Gastroesophageal sphincter (tissue), 3 donors: ENCODE data around the gene RNF114.

ENCODE experiments used
- CTCF ChIP-seq, 4 experiments: fragments of 200-600 bp in 2 of 4; fragments of 450-650 bp in 2 of 4; sonication (generic) in 1 of 4; IDR thresholded peaks; one replicate each; pipeline ENCODE4 v1.5.1; 2017 to 2019; ENCODE audit warnings: antibody characterized with exemption in 4 of 4, mild to moderate bottlenecking in 2 of 4, moderate library complexity in 2 of 4
- POLR2A ChIP-seq, 2 donors: fragments of 450-650 bp; IDR thresholded peaks; one replicate each; pipeline ENCODE4 v1.6.1; 2017; ENCODE audit warnings: antibody characterized with exemption in 2 of 2, mild to moderate bottlenecking in 2 of 2, moderate library complexity in 1 of 2
- POLR2AphosphoS5 ChIP-seq: sonication (generic); formaldehyde crosslinking; IDR thresholded peaks from one replicate; pipeline ENCODE4 v1.6.1; 2017; ENCODE audit warnings: antibody characterized with exemption

GRCh38 chr20:49925901-49926454, 10.2 kb upstream of the RNF114 start:
- no peak for TF ChIP-seq CTCF (IDR thresholded peaks at IDR 0.05)
- no peak for TF ChIP-seq POLR2A (IDR thresholded peaks at IDR 0.05)
- no peak for TF ChIP-seq POLR2AphosphoS5
